HG02642 (cell line): Measurements from ENCODE around the gene CEMP1.
"Not testable (repeated sequence)": the region's sequence is repeated elsewhere in the genome, so short reads cannot be mapped to it uniquely, and the experiment has no call there.

Source experiments
- ATAC-seq: cut with Tn5 transposase; IDR thresholded peaks from one replicate; pipeline ENCODE4 v1.9.1; 2021; ENCODE audit warnings: mild to moderate bottlenecking; ENCODE audit not compliant: unreplicated experiment, poor library complexity

CEMP1 gene, protein sequence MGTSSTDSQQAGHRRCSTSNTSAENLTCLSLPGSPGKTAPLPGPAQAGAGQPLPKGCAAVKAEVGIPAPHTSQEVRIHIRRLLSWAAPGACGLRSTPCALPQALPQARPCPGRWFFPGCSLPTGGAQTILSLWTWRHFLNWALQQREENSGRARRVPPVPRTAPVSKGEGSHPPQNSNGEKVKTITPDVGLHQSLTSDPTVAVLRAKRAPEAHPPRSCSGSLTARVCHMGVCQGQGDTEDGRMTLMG

DNA sequence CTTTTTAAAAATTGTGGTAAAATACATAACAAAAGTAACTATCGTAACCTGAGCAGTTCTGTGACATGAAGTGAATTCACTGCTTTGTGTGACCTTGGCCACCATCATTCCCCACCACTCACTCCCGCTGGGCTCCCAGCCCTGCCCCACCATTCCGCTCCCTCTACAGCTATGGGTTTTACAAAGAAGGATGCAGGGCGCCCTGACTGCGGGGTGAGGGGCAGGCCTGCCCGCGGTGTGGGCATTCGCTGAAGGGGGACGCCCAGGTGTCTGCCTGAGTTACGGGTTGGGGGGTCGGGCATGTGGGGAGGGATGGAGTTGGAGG is at the start of gene CEMP1:
Gene CEMP1 (minus strand): TSS at position 38 of the 325 bp plus-strand sequence. CDS start 335 bp downstream, outside the sequence.
- ATAC-seq: peak; percentile 2

DNA sequence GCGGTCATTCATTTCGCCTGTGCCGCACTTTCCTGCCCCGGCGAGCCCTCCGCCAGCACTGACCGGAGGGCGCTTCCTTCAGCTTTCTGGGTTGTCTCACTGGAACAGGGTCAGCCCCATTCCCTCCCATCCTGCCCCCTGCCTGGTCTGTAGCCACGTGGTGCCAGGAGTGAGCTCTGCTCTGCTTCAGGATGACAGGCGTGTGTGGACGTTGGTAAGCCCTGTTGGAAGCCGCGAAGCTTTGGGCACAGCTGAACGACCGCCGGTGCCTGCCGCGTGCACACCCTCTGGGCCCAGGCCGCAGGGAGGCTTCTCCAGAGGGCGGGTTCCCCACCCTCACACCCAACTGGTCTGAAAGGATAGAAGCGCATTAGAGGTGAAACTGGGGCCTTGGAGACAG is 49.6 kb upstream of the CEMP1 start:
- ATAC-seq: not testable (repeated sequence)

DNA sequence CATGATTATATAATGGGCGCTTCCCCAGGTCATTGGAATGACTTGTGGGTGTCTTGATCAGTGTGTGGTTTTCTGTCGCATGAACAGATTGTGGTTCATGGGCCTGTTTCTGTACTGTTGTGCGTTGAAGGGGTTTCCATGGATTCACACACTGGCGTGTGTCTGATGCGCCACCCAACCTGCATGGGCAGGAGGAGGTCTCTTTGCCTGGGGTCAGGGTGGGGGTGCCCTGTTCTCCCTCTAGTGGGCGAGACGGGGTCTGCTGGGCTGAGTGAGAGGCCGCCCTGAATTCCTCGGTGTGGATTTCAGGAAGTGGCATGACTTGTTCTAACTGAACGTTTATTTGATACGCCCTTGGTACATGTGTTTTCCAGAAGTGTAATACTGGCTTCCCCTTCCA is 48.9 kb upstream of the CEMP1 start:
- ATAC-seq: not testable (repeated sequence)

DNA sequence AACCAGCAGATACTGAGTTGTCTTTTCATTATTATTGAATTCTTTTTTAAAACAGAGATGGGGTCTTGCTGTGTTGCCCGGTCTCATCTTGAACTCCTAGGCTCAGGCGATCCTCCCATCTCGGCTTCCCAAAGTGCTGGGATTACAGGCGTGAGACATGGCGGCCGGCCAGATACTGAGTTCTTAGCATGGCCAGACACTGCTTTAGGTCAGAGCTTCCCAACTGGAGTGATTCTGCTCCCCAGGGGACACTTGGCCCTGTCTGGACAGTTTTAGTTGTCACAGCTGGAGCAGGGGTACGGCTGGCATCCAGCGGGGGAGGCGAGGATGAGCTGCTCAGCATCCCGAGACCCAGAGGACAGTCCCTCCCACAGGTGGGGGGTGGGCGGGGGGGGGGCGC is 47.7 kb upstream of the CEMP1 start:
- not testable (repeated sequence) for ATAC-seq

DNA sequence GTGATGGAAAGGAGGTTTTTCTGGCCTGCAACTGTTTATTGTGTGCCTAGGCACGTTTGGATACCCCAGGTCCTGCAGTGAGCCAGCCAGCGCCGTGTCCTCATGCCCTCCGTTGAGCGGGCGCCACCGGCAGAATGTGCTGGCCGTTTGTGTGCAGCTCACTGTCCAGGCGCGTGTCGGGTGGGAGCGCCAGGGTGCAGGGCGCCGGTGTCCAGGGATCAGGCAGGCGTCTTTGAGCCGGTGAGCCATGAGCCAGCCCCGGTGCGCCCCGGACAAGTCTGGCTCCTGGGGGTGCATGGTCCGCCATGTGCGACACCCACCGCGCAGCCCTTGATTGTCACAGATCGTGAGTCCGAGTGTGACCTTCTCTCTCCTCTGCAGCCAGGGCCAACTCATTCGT is 45.8 kb upstream of the CEMP1 start:
- ATAC-seq: not testable (repeated sequence)

DNA sequence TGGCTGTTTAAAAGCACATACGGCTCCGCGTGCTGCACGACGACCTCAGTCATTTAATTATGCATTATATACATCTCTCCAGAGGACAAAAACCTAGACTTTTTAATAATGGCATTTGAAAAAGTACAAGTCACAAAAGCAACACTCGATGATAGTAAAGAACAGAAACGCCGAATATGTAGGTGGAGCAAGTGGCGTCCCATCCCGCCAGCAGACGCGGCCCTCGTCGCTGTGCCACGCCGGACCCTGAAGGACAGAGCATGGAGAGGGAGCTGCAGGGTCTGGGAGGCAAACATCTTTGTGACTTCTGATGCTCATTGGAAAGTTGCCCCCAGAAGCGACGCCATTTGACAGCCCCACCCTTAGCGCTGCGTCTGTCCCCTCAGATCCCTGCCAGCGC is 44.6 kb upstream of the CEMP1 start:
- ATAC-seq: not testable (repeated sequence)

DNA sequence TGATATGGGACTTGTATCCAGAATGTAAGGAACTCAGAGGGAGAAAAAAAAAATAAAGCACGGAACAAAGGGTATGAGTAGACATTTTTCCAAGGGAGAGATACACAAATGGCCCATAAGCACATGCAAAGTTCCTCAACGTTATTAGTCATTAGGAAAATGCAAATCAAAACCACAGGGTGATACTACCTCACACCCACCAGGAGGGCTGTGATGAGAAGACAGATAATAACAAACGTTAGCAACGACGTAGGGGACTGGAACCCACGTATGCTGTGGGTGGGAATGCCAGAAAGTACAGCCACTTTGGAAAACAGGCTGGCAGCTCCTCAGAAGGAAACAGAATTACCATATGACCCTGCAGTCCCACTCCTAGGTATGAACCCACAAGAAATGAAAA is 41.5 kb upstream of the CEMP1 start:
- ATAC-seq: not testable (repeated sequence)

DNA sequence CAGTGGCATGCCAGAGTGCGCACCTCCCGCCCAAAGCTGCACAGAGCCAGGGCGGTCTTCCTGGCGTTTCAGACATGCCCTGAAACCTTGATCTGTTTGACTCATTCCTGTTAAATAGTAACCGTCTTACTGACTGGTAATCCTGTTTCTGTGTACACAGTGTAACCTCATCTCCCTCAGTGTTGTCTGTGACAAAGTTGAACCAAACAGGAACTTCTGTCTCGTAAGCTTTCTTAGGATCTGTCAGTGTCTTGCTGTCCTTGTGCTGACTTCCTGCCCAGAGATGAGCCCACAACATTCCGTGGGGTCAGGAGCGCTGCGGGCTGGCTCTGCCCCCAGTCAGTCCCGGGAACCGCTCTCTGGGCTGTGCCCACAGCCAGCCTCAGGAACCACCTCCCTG is 37.4 kb upstream of the CEMP1 start:
- ATAC-seq: not testable (repeated sequence)

DNA sequence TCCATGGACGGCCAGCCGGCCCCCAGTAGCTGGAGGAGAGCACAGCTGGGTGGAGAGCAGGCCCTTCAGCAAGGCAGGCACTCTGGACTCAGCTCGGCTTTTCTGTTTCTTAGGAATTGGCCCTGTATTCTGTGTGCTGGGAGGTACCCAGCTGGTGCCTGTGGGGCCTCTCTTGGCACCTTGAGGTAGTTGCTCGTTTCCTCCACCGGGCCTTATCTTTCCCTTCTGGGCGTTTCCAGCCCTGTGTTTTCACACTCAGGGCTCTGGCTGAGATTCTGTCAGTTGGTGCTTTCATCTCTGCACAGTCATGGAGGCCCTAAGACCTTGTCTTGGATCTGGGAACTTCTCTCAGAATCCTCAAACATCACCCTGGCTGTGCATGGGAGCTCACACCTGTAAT is 36.3 kb upstream of the CEMP1 start:
- ATAC-seq: not testable (repeated sequence)

DNA sequence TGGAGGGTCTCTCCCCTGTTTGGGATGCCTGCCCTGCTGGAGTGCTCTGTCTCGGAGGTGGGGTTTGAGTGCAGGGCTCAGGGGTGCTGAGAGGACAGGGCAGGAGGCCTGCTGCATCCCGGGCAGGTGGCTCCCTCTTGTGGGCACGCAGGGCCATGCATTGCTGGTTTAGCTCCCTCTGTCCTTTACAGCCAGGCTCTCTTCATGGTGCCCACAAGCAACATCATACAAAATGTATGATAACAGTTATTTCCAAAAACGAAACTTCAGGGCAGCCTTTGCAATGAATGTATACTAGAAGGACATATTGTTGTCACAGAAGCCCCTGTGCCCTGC is 29.6 kb upstream of the CEMP1 start:
- peak; percentile 63 for ATAC-seq

DNA sequence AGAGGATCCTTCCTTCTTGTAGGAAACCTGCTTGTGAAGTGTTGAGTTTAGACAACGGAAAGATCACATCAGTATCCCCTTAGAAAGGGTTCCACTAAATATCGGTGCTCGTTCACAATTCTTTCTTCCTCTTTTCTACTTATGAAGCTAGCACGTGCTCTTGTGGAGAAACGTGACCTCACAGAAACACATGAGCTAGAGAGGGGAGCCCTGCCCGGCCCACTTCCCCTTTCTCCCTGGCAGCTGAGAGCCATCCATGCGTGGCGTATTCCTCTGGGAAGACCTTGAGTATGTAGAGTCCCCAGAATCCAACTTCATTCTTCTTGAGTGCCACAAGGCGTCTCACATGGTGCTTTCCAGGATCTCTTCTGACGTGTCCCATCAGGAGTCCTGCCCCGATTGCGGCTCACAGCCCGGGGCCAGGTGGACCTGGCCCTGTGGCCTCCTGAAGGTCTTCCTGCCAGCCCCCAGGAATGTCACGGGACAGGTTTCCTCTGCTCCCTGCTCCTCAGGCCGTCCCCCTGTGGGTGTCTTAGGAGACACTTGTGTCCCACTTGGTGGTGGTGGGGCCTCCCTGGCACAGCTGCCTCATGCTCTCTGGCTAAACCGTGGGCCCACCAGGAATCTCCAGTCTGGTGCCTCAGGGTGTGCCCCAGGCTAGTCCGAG is 29.1 kb upstream of the CEMP1 start:
- ATAC-seq: peak; percentile 34

DNA sequence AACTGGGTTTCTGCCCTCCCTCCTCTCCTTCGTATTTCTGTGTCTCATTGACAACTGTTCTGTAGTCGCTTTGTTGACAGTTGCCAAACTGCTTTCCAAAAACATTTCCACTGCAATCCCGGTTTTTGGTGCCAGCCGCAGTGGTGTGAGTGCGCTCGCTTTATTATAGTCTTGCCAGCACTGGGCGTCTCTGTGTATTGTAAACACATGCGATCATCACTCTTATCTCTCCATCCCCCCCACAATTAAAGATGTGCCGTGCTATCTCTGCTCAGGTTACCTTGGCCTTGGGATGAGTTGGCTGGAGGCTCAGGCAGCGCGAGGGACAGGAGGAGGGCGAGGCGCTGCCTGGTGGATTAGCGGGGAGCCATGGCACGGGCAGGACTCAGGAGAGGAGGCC is 25.9 kb upstream of the CEMP1 start:
- ATAC-seq: not testable (repeated sequence)

DNA sequence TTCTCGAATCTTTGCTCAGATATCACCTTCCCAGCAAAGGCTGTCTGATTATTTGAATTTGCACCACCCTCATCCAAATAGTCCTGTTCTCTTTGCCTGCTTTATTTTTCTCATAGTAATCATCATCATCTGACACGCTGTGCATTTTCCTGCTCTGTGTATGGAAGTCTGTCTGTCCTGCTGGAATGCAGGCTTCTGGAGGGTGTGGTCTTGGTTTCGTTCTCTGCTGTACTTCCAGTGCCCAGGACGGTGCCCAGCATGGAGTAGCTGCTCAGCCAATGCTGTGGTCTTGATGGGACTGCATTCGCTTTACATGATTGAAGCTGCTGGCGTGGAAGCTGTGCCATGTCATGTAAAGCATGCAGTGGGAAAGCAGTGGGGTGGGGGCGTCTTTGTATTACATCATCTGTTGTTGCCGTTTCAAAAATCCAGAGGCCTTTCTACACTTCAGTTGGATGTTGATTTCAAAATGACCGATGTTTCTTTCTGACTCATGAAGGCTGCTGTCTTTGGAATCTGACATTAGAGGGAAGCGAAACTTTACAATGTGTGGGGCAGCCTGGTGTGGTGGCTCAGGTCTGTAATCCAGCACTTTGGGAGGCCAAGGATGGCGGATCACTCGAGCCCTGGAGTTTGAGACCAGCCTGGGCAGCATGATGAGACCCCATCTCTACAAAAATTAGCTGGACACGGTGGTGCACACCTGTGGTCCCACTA is 23.7 kb upstream of the CEMP1 start:
- ATAC-seq: not testable (repeated sequence)

DNA sequence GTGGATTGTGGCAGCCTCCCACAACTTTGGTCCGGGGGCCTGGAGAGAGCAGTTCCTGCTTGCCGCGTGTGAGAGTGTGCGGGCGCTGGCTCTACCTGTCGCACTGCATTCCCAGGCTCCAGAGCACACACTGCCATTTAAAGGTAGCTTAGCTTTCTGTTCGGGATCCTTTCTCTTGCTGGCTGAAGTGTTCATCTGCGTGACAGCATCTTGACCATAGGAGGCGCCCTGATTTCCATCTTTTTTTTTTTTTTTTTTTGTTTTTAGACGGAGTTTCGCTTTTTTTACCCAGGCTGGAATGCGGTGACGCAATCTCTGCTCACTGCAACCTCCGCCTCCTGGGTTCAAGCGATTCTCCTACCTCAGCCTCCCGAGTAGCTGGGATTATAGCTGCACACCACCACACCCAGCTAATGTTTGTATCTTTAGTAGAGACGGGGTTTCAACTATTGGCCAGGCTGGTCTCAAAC is 20.2 kb upstream of the CEMP1 start:
- ATAC-seq: not testable (repeated sequence)

DNA sequence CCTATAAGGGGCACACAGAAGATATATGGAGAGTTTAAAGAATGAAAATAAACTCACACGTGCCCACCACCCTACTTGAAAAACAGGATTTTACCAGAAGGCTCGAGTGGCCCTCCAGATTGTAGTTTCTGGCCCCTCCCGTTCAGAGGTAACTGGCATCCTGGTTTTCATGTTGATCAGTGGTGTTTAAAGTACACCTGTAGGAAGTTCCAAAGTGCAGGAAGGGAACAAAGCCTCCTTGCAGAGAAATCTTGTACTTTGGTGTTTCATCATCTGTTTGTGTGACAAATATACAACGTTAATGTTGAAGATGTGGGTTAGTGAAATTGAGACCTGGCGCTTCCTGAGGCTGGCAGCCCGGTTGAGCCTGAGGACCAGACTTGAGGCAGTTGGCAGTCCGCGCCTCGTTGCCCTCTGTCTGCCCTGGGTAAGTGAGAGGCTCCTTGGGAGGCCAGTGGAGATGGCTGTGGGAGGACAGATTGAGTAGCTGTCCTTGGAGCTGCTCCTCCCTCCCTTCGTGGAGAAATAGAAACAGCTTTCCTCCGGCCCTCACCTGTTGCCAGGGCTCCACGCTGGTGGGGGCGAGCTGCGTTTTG is 19.2 kb upstream of the CEMP1 start:
- ATAC-seq: not testable (repeated sequence)

DNA sequence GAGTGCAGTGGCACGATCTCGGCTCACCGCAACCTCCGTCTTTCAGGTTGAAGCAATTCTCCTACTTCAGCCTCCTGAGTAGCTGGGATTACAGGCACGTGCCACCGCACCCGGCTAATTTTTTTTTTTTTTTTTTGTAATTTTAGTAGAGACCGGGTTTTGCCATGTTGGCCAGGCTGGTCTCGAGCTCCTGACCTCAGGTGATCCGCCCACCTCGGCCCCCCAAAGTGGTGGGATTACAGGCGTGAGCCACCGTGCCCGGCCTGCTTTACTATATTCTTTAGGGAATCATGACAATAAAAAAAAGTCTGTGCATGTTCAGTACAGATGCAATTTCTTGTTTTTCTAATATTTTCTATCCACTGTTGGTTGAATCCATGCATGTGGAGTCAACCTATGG is 12.6 kb upstream of the CEMP1 start:
- ATAC-seq: not testable (repeated sequence)

DNA sequence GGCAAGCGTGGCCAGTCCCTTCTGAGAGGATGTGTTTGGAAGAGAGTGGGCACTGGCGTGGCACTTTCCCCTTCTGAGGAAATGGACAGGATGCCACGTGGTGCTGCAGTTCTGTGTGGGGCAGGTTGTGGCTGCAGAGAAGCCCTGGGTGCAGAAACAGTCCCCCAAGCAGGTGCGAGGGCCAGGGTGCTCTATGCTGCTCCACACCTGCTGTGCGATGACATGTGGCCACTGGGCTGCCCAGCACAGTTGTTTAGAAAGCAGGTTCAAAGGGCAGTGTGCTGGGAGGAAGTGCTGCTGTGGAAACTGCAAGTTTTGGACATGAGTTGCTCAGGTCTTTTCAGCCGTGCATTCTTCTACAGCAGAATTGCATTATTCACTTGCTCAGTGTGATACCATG is 10.2 kb upstream of the CEMP1 start:
- not testable (repeated sequence) for ATAC-seq

DNA sequence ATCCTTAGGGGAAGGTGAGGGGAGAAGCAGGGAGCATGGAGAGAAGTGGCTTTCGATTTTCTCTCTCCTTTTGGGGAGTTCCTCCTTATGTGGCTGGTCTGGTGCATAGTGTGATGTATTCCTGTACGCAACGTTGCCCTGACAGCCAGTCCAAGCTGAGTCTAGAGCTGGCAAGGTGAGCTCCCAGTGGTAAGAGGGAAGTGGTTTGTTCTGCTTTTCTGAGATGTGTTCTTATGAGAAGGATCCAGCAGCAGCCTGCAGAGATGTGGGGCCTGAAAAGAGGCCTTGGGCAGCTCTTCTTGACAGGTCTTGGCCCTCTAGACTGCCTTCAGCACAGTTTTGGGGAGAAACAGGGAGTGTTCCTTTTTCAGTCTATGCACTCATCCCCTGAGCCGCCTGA is 9.7 kb upstream of the CEMP1 start:
- ATAC-seq: not testable (repeated sequence)

DNA sequence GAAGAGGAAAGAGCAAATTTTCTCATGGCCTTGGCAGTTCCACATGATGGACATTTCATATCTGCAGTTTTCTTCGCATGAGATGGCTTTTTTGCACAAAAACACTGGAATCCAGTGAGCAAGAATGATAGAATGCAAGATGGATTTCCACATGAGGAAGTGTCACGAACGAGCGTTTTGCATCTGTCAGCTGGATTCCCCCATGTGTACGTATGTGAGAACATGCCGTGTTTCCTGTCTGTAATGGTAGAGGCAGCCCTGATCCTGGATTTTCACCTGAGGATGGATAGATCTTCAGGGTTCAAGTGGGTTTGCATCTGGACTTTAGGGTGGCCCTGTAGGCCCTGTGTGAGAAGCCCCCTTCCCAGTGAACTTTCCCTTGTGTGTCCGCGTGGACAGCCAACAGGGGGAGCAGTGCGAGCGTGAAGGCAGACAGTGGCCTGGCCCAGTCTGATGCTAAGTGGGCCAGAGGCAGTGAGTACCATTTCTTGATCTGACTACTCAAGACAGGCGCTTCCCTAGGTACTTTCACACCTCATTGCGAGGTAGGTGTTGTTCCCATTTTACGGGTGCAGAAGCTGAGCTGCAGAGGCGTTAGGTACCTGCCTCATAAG is 8.7 kb upstream of the CEMP1 start:
- not testable (repeated sequence) for ATAC-seq

DNA sequence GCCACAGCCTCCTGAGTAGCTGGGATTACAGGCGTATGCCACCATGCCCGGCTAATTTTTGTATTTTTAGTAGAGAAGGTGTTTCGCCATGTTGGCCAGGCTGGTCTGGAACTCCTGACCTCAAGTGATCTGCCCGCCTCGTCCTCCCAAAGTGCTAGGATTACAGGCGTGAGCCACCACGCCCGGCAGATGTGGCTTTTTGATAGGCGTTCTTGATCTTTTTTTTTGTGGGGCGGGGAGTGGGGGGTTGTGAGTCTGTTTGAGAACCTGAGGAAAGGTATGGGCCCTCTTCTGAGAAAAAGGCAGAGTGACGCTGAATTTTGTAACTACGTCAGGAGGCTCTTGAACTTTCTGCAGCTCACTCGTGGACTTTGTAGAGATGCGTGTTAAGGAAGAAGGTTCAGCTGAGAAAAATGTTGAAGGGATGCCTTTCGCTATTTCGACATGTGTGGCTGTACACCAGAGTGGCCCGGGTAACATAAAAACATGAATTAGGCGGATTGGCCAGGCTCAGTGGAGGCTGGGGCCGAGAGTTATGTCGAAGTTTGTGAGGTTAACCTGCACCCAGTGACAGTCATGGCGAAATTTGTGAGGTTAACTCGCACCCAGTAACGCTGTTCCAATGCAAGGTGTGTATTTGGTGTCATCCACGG is 8.1 kb upstream of the CEMP1 start:
- not testable (repeated sequence) for ATAC-seq
